Hepatocyte (in vitro differentiated cells): ENCODE measurements around the gene NUDT15.

Experiments used
- CTCF ChIP-seq: fragments of 200-600 bp; sonication (generic); IDR thresholded peaks from 2 replicates; pipeline ENCODE4 v1.5.1; 2016; ENCODE audit warnings: antibody characterized with exemption, mild to moderate bottlenecking; ENCODE audit not compliant: poor library complexity
- EZH2 ChIP-seq: fragments of 200-600 bp; sonication (generic); IDR thresholded peaks from 2 replicates; pipeline ENCODE4 v1.6.1; 2016; ENCODE audit warnings: antibody characterized with exemption, mild to moderate bottlenecking, borderline replicate concordance
- EZH2phosphoT487 ChIP-seq: fragments of 200-600 bp; sonication (generic); IDR thresholded peaks from one replicate; pipeline ENCODE4 v1.6.1; 2018; ENCODE audit warnings: antibody characterized with exemption, mild to moderate bottlenecking, low read depth, moderate library complexity; ENCODE audit not compliant: unreplicated experiment, severe bottlenecking

GRCh38 chr13:48037346-48038173, at the start of gene NUDT15:
- TF ChIP-seq CTCF, result peak; percentile 100
- no peak for TF ChIP-seq EZH2phosphoT487
- TF ChIP-seq EZH2, result no peak
